GM19035 (cell line): Measurements from ENCODE around the gene PLEKHH1.

Experiments used
- ATAC-seq: cut with Tn5 transposase; IDR thresholded peaks from one replicate; pipeline ENCODE4 v1.9.1; 2021; ENCODE audit not compliant: unreplicated experiment

Gene PLEKHH1

GRCh38 chr14:67510121-67510520 is 23.0 kb upstream of the PLEKHH1 start:
- ATAC-seq: no peak

GRCh38 chr14:67510836-67511235 is 22.3 kb upstream of the PLEKHH1 start:
- ATAC-seq: no peak

- ATAC-seq: no peak
Observed at GRCh38 chr14:67512463-67513310, 20.4 kb upstream of the PLEKHH1 start.

GRCh38 chr14:67513631-67514108 is 19.4 kb upstream of the PLEKHH1 start:
- ATAC-seq: no peak

GRCh38 chr14:67514203-67514607 is 18.9 kb upstream of the PLEKHH1 start:
- ATAC-seq: no peak

GRCh38 chr14:67514650-67515385 is 18.3 kb upstream of the PLEKHH1 start:
- ATAC-seq: peak; percentile 60

- ATAC-seq: peak; percentile 47
Observed at GRCh38 chr14:67515386-67516079, 17.6 kb upstream of the PLEKHH1 start.

- ATAC-seq: no peak
Observed at GRCh38 chr14:67516676-67517075, 16.4 kb upstream of the PLEKHH1 start.

GRCh38 chr14:67517083-67517482 is 16.0 kb upstream of the PLEKHH1 start:
- ATAC-seq: no peak

- no peak for ATAC-seq
Observed at GRCh38 chr14:67519406-67519805, 13.7 kb upstream of the PLEKHH1 start.

- ATAC-seq: no peak
Observed at GRCh38 chr14:67520482-67520881, 12.6 kb upstream of the PLEKHH1 start.

GRCh38 chr14:67522270-67522669 is 10.8 kb upstream of the PLEKHH1 start:
- no peak for ATAC-seq

- ATAC-seq: no peak
Observed at GRCh38 chr14:67523764-67524633, 9.1 kb upstream of the PLEKHH1 start.

- ATAC-seq: no peak
Observed at GRCh38 chr14:67524634-67524963, 8.5 kb upstream of the PLEKHH1 start.

- ATAC-seq: no peak
Observed at GRCh38 chr14:67525389-67525788, 7.7 kb upstream of the PLEKHH1 start.

- ATAC-seq: no peak
Observed at GRCh38 chr14:67526181-67526580, 6.9 kb upstream of the PLEKHH1 start.

GRCh38 chr14:67526676-67527459 is 6.2 kb upstream of the PLEKHH1 start:
- ATAC-seq: no peak

GRCh38 chr14:67527756-67528155 is 5.3 kb upstream of the PLEKHH1 start:
- ATAC-seq: no peak

- no peak for ATAC-seq
Observed at GRCh38 chr14:67528276-67528675, 4.8 kb upstream of the PLEKHH1 start.
